Kidney epithelial cell (primary cell): Measurements from ENCODE around the gene CHAD. TPM values are rescaled to one million over a fixed set of nuclear protein-coding genes. Genes with fewer than 3 reads are reported as not detected.

Source experiments
- DNase-seq: peaks from one replicate; pipeline ENCODE4 v3.0.0-alpha.2; 2010; ENCODE audit warnings: low read depth
- H3K27me3 ChIP-seq: 2 replicates; pipeline ENCODE4 v1.6.0; 2011; ENCODE audit warnings: low read length; ENCODE audit not compliant: control insufficient read depth, insufficient read depth
- H3K36me3 ChIP-seq: 2 replicates; pipeline ENCODE4 v1.5.1; 2011; ENCODE audit warnings: low read length; ENCODE audit not compliant: control insufficient read depth, insufficient read depth
- H3K4me3 ChIP-seq: 2 replicates; pipeline ENCODE4 v1.5.1; 2011; ENCODE audit warnings: low read depth, mild to moderate bottlenecking, control low read depth, low read length
- CTCF ChIP-seq: IDR thresholded peaks from 2 replicates; pipeline ENCODE4 v1.5.1; 2011; ENCODE audit warnings: mild to moderate bottlenecking, moderate library complexity, low read length, control low read depth, inconsistent platforms; ENCODE audit not compliant: insufficient read depth, poor library complexity, severe bottlenecking
- total RNA-seq: library from RNA; depleted of rRNA; stranded (reverse); fragments of >200 nt; gene quantifications from 2 replicates; pipeline ENCODE4 v1.2.3, GENCODE V29; 2015

CHAD gene
- total RNA-seq, 1 donor from 2014 or later = not detected

- DNase-seq = no peak
- Histone ChIP-seq H3K4me3 (no peak overlapping the region), H3K27me3 (no peaks in the 10 kb centered on the region), H3K36me3 (no peaks in the 10 kb centered on the region)
- no peak for TF ChIP-seq CTCF
Measured at GRCh38 chr17:50498021-50498874, 29.6 kb upstream of the CHAD start.

- no peak overlapping the region for H3K4me3 ChIP-seq
- no peak for TF ChIP-seq CTCF
- DNase-seq = no peak
- no peaks in the 10 kb centered on the region for H3K36me3 ChIP-seq
- H3K27me3 ChIP-seq = no peaks in the 10 kb centered on the region
Measured at GRCh38 chr17:50495918-50496317, 27.2 kb upstream of the CHAD start.

- no peak overlapping the region for H3K4me3 ChIP-seq
- DNase-seq = no peak
- no peak for TF ChIP-seq CTCF
- H3K36me3 ChIP-seq = no peaks in the 10 kb centered on the region
- H3K27me3 ChIP-seq = no peaks in the 10 kb centered on the region
Measured at GRCh38 chr17:50495217-50495823, 26.6 kb upstream of the CHAD start.

- no peak for TF ChIP-seq CTCF
- no peak overlapping the region for H3K4me3 ChIP-seq
- no peaks in the 10 kb centered on the region for H3K27me3 ChIP-seq
- H3K36me3 ChIP-seq = no peaks in the 10 kb centered on the region
- no peak for DNase-seq
Measured at GRCh38 chr17:50493744-50494143, 25.1 kb upstream of the CHAD start.

- DNase-seq = no peak
- no peaks in the 10 kb centered on the region for H3K36me3 ChIP-seq
- no peak for TF ChIP-seq CTCF
- no peaks in the 10 kb centered on the region for H3K27me3 ChIP-seq
- no peak overlapping the region for H3K4me3 ChIP-seq
Measured at GRCh38 chr17:50492214-50492613, 23.5 kb upstream of the CHAD start.
